Type B pancreatic cell (in vitro differentiated cells): ENCODE measurements around the gene KLF15. TPM values are rescaled to one million over a fixed set of nuclear protein-coding genes. Genes with fewer than 3 reads are reported as not detected.

ENCODE experiments used
- DNase-seq: peaks from one replicate; pipeline ENCODE4 v3.0.0; 2021; ENCODE audit warnings: mixed read lengths; ENCODE audit not compliant: unreplicated experiment; ENCODE audit errors: extremely low spot score
- H3K27ac Mint-ChIP-seq: 2 replicates; pipeline ENCODE4 v1.8.0; 2021; ENCODE audit warnings: mild to moderate bottlenecking, mixed read lengths
- H3K27me3 Mint-ChIP-seq: 2 replicates; pipeline ENCODE4 v1.8.0; 2021; ENCODE audit warnings: mixed read lengths
- H3K36me3 Mint-ChIP-seq: 2 replicates; pipeline ENCODE4 v1.8.0; 2021; ENCODE audit warnings: mixed read lengths
- H3K4me1 Mint-ChIP-seq: one replicate; pipeline ENCODE4 v1.8.0; 2021; ENCODE audit warnings: mixed read lengths; ENCODE audit not compliant: unreplicated experiment
- H3K4me3 Mint-ChIP-seq: 2 replicates; pipeline ENCODE4 v1.8.0; 2021; ENCODE audit warnings: mild to moderate bottlenecking, mixed read lengths
- H3K9me3 Mint-ChIP-seq: 2 replicates; pipeline ENCODE4 v1.8.0; 2021; ENCODE audit warnings: mixed read lengths
- long read RNA-seq: library from polyadenylated mRNA; unstranded; transcript quantifications from one replicate; pipeline ENCODE4 v2.0.0, GENCODE V29; 2020
- total RNA-seq: library from RNA; stranded (reverse); gene quantifications from 2 replicates; pipeline ENCODE4 v1.2.1, GENCODE V29; 2021; ENCODE audit warnings: low replicate concordance
- TF ChIP-seq, protein P1 (sequence below): fragments of 200-600 bp; sonication (generic); conservative IDR thresholded peaks from 2 replicates; pipeline ENCODE4 v1.5.0; 2021; ENCODE audit warnings: antibody characterized with exemption, mild to moderate bottlenecking

KLF15 gene
- 2.4 and 7.9 TPM in 2 replicates for total RNA-seq
- long read RNA-seq, result 0 reads

DNA sequence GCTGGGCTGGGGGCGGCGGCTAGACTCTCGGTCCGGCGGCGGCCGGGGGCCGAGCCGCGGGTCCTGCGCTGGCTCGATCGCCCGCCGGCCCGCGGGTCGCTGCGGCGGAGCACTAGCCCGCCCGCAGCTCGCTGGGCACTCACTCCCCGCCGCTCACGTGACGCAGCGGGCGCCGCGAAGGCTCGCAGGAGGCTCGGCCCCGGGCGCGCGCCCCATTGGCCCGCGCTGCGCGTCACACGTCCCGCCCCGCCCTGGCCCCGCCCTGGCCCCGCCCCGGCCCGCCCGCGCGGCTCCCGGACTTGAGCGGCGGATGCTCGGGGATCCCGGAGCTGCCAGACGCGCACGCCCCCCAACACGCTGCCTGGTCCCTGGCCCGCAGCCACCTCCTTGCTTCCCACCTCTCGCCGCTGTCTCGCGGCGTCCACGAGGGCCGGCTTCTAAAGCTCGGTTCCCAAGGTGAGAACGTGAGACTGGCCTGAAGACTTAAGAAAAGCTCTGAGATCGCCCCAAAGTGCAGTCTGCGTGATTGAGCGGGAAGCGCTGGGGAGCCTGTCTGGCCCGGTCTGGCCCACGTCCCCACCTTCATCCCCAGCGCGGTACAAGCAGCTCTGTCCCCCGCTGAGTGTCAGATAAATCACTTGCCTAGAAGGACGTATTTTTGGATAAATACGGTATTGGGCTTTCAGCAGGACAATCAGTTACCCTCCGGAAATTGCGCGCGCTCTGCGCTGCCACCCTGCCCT lies at the start of gene KLF15:
KLF15 (minus strand) TSS at position 114 of the 743 bp plus-strand sequence. CDS start 4,486 bp downstream, outside the sequence.
- no peaks in the 10 kb centered on the region for H3K9me3 Mint-ChIP-seq
- peaks cover 6% of the 10 kb centered on the region for H3K4me1 Mint-ChIP-seq
- peaks cover 46% of the 10 kb centered on the region for H3K27me3 Mint-ChIP-seq
- DNase-seq, result peak; percentile 90
- peak within 1 kb of the TSS; percentile 97 for H3K4me3 Mint-ChIP-seq
- no peaks in the 10 kb centered on the region for H3K36me3 Mint-ChIP-seq
- TF ChIP-seq, protein P1, sequence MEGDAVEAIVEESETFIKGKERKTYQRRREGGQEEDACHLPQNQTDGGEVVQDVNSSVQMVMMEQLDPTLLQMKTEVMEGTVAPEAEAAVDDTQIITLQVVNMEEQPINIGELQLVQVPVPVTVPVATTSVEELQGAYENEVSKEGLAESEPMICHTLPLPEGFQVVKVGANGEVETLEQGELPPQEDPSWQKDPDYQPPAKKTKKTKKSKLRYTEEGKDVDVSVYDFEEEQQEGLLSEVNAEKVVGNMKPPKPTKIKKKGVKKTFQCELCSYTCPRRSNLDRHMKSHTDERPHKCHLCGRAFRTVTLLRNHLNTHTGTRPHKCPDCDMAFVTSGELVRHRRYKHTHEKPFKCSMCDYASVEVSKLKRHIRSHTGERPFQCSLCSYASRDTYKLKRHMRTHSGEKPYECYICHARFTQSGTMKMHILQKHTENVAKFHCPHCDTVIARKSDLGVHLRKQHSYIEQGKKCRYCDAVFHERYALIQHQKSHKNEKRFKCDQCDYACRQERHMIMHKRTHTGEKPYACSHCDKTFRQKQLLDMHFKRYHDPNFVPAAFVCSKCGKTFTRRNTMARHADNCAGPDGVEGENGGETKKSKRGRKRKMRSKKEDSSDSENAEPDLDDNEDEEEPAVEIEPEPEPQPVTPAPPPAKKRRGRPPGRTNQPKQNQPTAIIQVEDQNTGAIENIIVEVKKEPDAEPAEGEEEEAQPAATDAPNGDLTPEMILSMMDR, result no peak
- H3K27ac Mint-ChIP-seq, result peak within 1 kb of the TSS; percentile 93

DNA sequence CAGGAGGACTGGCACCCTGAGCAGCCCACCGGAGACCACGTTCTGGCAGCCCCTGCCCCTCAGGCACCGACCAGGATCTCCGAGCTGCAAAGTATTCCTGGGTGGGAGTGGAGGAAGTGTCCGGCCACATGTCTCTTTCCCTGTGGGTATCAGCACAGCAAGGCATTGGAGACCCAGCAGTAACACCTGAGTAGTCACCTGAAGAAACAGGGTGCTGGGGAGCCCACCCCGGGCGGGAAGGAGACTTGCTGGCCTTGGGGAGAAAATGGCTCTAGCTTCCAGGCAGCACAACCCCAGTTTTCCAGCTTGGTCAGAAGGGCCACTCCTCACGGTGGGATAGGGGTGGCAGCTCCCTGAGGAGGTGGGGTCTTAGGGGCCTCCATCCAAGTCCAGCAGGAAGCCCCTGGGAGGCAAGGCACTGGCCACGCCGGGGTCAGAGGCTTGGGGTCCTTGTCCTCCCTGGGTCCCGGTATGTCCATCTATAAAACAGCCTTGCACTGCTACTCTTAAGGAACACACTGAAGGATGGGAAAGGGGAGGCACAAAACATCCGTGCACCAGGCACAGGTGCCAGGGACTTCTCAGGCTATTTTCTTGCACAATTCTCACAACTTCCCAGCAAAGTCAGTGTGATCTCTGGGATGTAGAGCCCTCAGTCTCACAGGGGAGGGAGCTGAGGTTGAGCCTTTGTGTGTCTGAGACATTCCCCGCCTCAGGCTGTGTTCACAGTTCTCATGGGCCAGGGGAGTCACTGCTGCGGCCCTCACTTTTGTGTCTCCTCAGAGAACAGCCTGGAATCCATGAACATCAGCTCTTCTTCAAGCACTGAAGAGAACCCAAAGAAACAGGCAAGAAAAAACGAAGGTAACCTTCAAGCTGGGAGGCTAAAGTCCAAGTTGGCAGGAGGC lies 49.4 kb upstream of the KLF15 start:
- Mint-ChIP-seq H3K27me3 (peaks cover 10% of the 10 kb centered on the region), H3K4me3 (no peak overlapping the region), H3K9me3 (no peaks in the 10 kb centered on the region), H3K27ac (no peak overlapping the region), H3K4me1 (no peaks in the 10 kb centered on the region), H3K36me3 (no peaks in the 10 kb centered on the region)
- TF ChIP-seq, protein P1, result no peak
- DNase-seq, result peak; percentile 10

DNA sequence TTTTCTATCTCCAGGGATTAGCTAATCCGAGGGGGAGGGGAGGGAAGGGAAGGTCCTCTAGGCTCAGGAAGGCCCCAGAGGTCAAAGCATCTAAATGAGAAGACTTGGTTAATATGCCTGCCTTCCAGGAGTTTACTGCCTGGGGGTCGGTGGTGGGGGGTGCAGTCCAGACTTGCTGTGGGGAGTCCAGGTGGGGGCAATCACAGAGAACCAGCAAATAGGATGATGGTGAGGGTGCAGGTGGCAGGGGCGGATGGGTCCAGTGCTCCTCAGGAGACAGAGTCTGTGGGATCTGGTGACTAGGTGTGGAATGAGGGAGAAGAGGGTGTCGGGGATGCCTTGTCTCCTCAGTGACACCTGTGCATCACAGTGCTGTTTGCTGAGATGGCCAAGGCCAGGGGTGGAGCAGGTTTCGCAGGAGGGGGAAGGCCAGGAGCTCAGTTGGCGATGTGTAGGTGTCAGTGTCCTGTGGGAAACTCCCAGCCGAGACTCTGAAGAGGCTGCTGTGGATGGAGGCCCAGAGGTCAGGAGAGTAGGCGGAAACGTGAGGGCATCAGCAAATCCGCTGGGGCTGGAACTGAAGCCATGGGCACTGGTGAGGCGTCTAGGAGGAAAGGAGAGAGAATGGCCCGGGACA lies 45.6 kb upstream of the KLF15 start:
- no peak overlapping the region for H3K4me3 Mint-ChIP-seq
- H3K27ac Mint-ChIP-seq, result no peak overlapping the region
- H3K36me3 Mint-ChIP-seq, result no peaks in the 10 kb centered on the region
- H3K4me1 Mint-ChIP-seq, result peaks cover 6% of the 10 kb centered on the region
- peak; percentile 53 for DNase-seq
- TF ChIP-seq, protein P1, result no peak
- no peaks in the 10 kb centered on the region for H3K27me3 Mint-ChIP-seq
- H3K9me3 Mint-ChIP-seq, result peaks cover 7% of the 10 kb centered on the region

DNA sequence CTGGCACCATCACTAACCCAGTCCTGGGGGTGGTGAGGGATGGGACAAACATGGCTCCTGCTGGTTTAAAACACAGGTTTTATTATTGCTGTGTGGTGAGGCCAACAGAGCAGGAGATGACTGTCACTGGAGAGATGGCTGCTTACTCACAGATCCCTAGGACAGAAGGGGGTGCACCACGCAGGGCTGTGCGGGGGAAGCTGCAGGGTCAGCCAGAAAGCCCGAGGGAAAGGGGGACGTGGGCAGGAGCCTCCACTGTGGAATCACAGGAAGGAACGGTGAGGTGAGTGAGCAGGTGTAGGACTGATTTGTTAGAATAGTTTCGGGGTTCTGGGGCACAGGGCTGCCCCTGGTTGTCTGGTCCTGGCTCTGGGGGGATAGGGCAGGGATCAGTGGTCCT lies 45.0 kb upstream of the KLF15 start:
- TF ChIP-seq, protein P1, result no peak
- H3K36me3 Mint-ChIP-seq, result no peaks in the 10 kb centered on the region
- H3K9me3 Mint-ChIP-seq, result peaks cover 7% of the 10 kb centered on the region
- no peak overlapping the region for H3K27ac Mint-ChIP-seq
- H3K4me1 Mint-ChIP-seq, result peaks cover 6% of the 10 kb centered on the region
- H3K4me3 Mint-ChIP-seq, result no peak overlapping the region
- no peaks in the 10 kb centered on the region for H3K27me3 Mint-ChIP-seq
- peak; percentile 43 for DNase-seq

DNA sequence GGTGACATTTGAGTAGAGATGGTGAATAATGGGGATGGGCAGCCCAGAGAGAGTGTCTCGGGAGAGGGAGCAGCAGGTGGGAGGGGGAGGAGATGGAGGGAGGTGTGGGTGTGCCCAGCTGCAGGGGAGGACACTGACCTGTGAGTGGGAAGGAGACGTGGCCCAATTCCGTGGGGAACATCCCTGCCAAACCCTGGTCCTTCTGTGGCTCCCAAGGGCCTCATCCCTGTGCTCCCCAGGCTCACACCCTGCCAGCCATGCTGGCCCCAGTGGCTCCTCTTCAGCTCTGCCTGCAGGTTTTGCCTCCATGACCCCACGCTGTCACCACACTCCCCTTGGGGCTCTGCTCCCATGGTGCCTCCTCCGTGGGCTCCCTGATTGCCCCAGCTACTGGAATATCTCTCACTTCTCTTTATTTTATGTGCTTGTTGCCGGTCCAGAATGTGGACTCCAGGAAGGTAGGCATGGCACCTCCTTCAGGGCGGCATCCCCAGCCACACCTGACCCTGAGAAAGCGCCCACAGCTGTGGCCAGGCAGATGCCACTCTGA lies 44.5 kb upstream of the KLF15 start:
- TF ChIP-seq, protein P1, result no peak
- Mint-ChIP-seq H3K27me3 (no peaks in the 10 kb centered on the region), H3K4me3 (no peak overlapping the region), H3K36me3 (no peaks in the 10 kb centered on the region), H3K4me1 (peaks cover 6% of the 10 kb centered on the region), H3K27ac (no peak overlapping the region), H3K9me3 (peaks cover 7% of the 10 kb centered on the region)
- no peak for DNase-seq
